SIG-M5 treated with dmso at 0.1 percent for 504 hours (cell line): ENCODE measurements around the gene MED15.

Experiments used
- DNase-seq: peaks from one replicate; lab custom pipeline; 2025; ENCODE audit not compliant: unreplicated experiment; lab: John Stamatoyannopoulos, UW

The MED15 gene

GRCh38 chr22:20550851-20551744 lies 43.7 kb downstream of the MED15 start:
- DNase-seq, result no peak

GRCh38 chr22:20551805-20552442 lies 44.5 kb downstream of the MED15 start:
- no peak for DNase-seq

GRCh38 chr22:20552443-20553401 lies 45.3 kb downstream of the MED15 start:
- no peak for DNase-seq

- no peak for DNase-seq
Measured at GRCh38 chr22:20553947-20554741, 46.7 kb downstream of the MED15 start.

- DNase-seq, result no peak
Measured at GRCh38 chr22:20554824-20555223, 47.4 kb downstream of the MED15 start.

- no peak for DNase-seq
Measured at GRCh38 chr22:20558534-20558933, 51.1 kb downstream of the MED15 start.

GRCh38 chr22:20559174-20559760 lies 51.9 kb downstream of the MED15 start:
- no peak for DNase-seq

- DNase-seq, result no peak
Measured at GRCh38 chr22:20560716-20561115, 53.3 kb downstream of the MED15 start.

- DNase-seq, result no peak
Measured at GRCh38 chr22:20561882-20562281, 54.5 kb downstream of the MED15 start.

GRCh38 chr22:20562607-20563465 lies 55.4 kb downstream of the MED15 start:
- no peak for DNase-seq

- no peak for DNase-seq
Measured at GRCh38 chr22:20563466-20563906, 56.1 kb downstream of the MED15 start.

GRCh38 chr22:20563941-20564371 lies 56.5 kb downstream of the MED15 start:
- DNase-seq, result no peak

- DNase-seq, result no peak
Measured at GRCh38 chr22:20565079-20565734, 57.8 kb downstream of the MED15 start.

- no peak for DNase-seq
Measured at GRCh38 chr22:20565761-20566160, 58.4 kb downstream of the MED15 start.

- DNase-seq, result no peak
Measured at GRCh38 chr22:20566420-20567260, 59.2 kb downstream of the MED15 start.

GRCh38 chr22:20567371-20567847 lies 60.0 kb downstream of the MED15 start:
- DNase-seq, result peak; percentile 58

- DNase-seq, result no peak
Measured at GRCh38 chr22:20567993-20568417, 60.6 kb downstream of the MED15 start.
